ENCODE results near the gene HAO1.

GRCh38 chr20:7903429-7903828, 36.8 kb downstream of the HAO1 start:
- TF ChIP-seq CTCF (IDR thresholded peaks at IDR 0.05 in 8 of 11, conservative IDR thresholded peaks at IDR 0.05 in 3 of 11) (no peak), POLR2A (IDR thresholded peaks at IDR 0.05) (no peak), POLR2AphosphoS5 (IDR thresholded peaks at IDR 0.05) (no peak)
